Fibroblast of peridontal ligament (primary cell): ENCODE data around the gene ZBTB1.

ENCODE experiments used
- DNase-seq: peaks from one replicate; pipeline ENCODE4 v3.0.0-alpha.2; 2010; ENCODE audit errors: extremely low read depth

ZBTB1 gene, protein sequence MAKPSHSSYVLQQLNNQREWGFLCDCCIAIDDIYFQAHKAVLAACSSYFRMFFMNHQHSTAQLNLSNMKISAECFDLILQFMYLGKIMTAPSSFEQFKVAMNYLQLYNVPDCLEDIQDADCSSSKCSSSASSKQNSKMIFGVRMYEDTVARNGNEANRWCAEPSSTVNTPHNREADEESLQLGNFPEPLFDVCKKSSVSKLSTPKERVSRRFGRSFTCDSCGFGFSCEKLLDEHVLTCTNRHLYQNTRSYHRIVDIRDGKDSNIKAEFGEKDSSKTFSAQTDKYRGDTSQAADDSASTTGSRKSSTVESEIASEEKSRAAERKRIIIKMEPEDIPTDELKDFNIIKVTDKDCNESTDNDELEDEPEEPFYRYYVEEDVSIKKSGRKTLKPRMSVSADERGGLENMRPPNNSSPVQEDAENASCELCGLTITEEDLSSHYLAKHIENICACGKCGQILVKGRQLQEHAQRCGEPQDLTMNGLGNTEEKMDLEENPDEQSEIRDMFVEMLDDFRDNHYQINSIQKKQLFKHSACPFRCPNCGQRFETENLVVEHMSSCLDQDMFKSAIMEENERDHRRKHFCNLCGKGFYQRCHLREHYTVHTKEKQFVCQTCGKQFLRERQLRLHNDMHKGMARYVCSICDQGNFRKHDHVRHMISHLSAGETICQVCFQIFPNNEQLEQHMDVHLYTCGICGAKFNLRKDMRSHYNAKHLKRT

DNA sequence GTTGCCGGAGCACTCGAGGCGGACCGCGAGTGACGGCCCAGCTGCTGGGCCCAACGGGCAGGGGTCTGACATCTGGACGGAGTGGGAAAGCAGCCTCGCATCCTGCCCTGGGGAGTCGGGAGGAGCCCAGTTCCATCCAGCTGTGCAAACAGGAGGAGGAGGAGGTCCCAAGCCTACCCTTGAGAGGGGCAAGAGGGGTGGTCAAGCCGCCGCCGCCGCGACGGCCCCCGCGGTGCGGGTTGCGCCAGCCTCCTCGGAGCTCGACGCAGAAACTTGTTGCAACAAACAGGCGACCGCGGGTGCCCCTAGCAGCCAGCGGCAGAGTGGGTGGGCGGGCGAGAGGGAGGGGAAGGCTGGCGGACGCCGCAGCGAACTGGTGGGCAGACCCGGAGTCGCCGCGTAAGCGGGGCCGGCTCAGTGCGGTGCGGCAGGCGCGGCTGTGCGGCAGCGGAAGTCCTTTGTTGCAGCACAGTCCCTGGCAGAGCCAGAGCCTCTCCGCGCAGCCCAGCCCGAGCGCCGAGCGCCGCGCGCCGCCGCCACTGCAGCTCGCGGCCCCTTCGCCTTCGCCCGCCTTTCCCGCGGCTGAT lies at the start of gene ZBTB1:
TSS of gene ZBTB1 (plus strand) at position 461 of the 587 bp plus-strand sequence. CDS start 16,735 bp downstream, outside the sequence.
- peak; percentile 79 for DNase-seq

GRCh38 chr14:64459405-64460136 lies 45.0 kb upstream of the ZBTB1 start:
- no peak for DNase-seq

- no peak for DNase-seq
Measured at GRCh38 chr14:64461221-64461620, 43.3 kb upstream of the ZBTB1 start.

DNA sequence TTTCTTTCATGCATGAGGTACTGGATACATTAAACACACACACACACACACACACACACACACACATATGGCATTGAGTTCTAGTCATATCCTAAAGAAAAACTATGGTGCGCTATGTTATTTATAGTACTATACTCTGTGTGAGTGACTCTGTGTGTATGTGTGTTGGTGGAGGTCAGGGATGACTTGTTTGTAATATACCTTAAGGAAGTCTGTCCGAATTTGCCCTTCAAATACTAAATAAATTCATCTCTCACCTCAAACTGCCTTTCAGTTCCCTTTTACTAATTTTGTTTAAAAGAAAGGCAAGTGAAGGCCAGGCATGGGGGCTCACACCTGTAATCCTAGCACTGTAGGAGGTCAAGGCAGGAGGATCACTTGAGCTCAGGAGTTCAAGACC lies 41.4 kb upstream of the ZBTB1 start:
- no peak for DNase-seq

DNA sequence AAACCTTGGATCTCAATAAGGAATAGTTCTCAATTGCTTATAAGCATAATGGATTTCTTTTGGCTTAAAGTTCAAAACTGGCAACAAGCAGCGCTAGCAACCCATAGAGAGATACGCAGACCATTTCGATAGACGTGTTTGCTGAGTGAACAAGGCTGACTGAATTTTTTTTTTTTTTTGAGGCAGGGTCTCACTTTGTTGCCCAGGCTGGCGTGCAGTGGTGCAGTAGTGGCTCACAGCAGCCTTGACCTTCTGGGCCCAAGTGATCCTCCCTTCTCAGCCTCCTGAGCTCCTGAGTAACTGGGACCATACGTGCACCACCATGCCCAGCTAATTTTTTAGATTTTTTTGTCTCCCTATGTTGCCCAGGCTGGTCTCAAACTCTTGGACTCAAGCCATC lies 40.7 kb upstream of the ZBTB1 start:
- no peak for DNase-seq

GRCh38 chr14:64464651-64465050 lies 39.9 kb upstream of the ZBTB1 start:
- DNase-seq: no peak

DNA sequence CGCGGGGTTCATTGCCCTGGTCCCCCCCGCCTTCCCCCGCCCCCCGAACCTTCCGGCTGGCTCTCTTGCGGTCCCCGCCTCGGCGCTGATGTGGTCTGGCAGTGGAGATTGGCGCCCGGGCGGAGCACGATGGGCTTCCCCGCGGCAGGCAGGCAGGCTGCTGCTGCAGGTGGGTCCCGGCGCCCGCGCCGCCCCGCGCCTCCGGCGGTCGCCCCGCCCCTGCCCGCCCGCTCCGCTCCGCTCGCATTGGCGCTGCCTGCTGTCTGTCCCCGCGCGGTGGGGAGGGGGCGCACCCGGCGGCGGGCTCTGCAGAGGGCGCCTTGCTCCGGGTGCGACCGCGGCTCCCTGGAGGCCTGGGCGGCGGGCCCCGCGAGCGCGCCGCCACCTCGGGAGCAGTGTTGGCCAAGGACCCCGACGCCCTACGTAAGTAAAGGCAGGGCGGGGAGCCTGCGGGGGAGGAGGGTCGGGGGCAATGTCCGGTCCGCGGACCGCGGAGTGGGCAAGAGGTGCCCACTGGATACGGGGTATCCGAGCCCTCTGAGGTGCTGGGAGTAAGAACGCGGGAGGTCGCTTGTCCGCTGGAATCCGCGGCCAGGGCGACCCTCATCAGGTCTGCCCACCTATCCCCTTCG lies 39.3 kb upstream of the ZBTB1 start, which contains the start of gene AKAP5:
TSS of gene AKAP5 (plus strand) at position 309 of the 632 bp plus-strand sequence. CDS start 2,896 bp downstream, outside the sequence.
- DNase-seq: no peak

DNA sequence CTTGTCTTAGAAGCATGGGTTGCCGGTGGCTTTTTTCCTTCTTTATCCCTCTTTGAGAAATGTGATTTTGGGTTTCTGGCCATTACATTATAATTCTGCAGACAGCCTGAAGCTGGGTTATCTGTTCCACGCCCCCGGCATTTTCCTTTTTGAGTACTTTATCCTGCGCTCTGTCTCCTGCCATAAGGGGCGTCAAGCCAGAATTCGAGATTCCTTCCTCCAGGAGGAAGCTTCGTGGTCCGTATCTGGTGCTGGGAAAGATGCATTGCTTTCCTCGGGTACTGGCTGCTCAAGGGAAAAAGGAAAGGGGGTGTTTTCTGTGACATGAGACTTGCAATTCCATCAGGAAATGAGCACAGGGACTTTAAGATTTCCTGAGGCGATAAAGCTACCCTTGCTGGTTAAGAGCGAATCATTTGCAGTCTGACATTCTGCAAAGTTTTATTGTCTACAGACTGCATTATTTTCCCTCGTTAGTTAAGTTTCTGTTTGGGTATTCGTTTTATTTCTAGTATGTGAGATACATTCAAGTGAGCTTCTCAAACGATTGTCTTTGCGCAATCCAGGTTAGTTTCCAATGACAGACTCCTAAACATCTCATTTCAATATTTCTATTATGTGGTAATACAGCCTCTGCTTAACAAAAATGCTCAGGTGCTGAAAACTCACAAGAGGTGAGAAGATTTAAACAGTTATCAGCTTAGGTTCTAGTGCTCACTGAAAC lies 38.6 kb upstream of the ZBTB1 start:
- peak; percentile 62 for DNase-seq

- no peak for DNase-seq
Measured at GRCh38 chr14:64467101-64467500, 37.5 kb upstream of the ZBTB1 start.

DNA sequence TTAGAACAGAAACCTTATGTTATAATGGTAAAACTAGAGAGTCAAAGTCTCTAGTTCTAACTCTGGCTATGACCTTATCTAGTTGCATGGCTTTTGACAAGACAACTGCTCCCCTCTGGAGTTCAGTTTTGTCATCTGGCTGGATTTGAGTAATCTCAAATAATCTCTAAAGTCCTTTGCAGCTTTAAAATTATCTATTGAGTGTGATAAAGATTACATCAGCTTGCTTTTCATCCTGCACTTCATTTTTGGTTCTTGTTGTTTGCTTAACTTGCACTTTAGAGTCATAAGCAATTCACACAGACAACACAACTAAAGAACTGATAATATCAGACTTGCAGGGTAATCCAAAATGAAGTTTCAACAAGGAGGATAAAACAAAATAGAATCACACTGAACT lies 37.0 kb upstream of the ZBTB1 start:
- DNase-seq: no peak

- DNase-seq: no peak
Measured at GRCh38 chr14:64468451-64468850, 36.1 kb upstream of the ZBTB1 start.

DNA sequence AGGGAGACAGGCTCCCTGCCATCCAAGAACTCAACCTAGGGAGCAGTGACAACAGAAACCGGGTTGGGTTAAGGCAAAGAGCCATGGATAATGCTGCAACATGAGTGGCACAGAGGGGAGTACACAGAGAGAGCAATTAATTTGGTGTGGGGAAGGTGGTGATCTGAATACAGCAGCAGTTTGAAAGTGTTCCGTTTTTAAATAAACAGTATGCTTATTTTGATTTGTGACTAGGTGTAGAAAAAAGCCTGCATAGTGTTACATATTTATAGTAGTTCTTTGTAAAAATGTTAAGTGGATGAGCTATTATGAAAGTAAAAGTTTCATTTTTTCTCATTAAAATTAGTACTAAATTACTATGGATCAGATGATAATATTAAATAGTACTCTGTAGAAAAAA lies 30.5 kb upstream of the ZBTB1 start:
- DNase-seq: no peak

DNA sequence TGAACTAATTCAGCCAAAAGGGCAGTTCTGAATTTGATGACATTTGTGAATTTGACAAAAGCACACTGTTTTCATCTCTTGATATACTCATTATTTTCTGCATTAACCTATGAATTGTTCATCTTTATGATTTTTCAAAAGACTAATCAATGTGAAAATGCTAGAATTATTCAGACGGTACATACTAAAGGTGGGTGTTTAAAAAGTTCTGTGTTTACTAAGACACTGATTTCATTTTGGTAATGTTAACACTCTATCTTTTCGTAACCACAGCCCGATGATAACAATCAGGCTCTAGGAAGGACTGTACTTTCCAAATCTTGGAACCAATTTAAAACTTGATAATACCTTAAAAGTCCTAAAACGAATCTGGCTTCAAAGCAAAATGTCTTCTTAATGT lies 29.9 kb upstream of the ZBTB1 start:
- DNase-seq: no peak

DNA sequence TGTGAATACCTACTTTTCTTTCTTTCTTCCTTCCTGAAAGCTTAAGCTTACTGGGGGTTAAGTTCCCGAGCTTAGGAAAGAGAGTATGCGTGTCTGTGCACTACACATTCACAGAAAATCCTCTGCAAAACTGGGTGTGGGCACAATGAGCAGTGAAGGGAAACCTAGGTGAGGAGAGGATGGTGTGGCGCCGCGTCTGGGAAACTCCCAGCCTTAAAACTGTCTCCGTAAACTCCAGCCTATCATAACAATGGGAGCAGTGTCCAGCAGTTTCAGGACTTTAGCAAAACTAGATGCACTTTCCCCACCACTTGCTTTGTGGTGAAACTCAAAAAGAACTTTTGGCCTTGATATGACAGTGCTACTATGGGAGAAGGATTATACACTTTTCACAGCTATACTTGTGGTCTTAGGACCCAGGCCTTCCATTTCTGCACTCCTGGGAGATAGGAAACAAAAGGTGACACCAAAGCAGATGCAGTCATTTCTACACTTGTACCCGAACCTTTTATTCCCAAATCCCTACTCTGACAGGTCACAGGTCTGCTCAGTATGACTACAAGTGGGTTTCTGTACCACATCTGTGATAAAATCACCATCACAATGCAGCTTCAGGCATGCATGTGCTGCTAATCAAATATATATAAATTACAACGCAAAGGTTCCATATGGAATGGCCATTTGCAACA lies 28.8 kb upstream of the ZBTB1 start:
- DNase-seq: no peak

GRCh38 chr14:64476438-64476837 lies 28.1 kb upstream of the ZBTB1 start:
- no peak for DNase-seq

DNA sequence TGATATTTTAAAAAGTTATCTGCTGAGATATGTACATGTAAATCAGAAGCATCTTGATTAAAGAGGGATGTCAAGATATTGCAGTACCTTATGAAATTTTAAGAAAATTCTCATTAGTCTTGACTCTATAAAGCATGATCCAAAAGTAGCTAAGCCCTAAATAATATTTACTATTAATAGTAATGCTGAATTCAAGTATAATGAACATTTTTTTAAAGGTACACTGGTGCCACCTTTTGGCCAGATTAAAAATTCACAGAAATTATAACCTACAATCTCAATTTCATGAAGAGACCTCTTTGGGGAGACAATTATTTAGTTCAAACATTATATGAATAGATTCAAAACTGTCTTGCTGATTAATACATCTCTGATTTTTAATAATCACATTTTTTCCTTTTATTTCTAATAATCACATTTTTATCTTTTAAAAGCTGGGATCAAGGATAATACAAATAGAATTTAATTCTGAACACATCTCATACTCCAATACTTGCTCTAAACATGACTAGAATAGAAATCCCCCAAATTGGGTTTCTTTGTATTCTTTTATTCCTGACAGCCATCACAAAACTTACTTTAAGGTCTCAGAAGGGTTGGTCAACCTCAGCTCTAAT lies 25.8 kb upstream of the ZBTB1 start:
- DNase-seq: peak; percentile 52

DNA sequence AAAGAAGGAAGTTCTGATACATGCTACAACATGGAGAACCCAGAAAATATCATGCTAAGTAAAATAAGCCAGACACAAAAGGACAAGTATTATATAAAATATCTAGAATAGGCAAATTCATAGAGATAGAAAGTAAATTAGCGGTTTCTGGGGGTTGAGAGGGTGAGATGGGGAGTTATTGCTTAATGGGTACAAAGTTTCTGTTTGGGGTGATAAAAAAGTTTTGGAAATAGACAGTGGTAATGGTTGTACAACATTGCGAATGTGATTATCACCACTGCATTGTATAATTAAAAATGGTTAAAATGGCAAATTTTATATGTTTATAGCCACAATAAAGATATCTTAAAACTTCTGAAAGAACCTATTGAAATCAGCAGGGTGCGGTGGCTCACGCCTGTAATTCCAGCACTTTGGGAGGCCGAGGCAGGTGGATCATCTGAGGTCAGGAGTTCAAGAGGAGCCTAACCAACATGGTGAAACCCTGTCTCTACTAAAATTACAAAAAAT lies 15.9 kb upstream of the ZBTB1 start:
- DNase-seq: no peak

DNA sequence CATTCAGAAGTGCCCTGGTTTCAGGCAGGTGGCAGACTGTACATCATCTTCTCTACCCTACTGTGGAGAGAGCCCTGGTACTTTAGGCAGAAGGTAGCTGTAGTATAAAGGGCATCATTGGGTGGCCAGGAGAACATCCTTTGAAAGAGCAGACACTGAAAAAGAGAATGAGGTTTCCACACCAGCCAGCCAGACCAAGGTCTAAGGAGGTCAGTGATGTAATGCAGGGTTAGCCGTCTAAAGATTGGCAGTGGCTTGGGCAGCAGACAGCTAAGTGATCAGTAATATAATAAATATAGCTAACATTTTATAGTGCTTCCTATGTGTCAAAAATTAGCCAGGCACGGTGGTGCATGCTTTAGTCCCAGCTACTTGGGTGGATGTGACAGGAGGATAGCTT lies 12.9 kb upstream of the ZBTB1 start:
- DNase-seq: no peak

DNA sequence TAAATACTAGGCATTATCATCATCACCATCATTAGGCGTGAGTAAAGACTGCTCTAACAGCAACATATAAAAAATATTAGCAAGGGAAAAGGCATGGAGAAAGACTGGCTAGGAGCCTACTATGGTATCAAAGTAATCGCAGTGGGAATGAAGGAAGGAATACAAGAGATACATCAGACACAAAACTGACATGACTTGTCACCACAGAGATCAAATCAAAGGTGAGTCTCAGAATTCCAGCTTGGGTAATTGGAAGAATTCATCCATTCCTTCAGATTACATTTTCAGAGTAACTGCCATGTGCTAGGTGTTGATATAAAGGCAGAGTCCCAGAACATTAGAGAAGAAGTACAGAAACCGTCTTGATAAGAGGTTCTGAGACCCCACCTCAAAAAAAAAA lies 11.1 kb upstream of the ZBTB1 start:
- no peak for DNase-seq

- DNase-seq: no peak
Measured at GRCh38 chr14:64495252-64495651, 9.3 kb upstream of the ZBTB1 start.
